ENCODE data around the gene OR10C1. TPM values are rescaled to one million over a fixed set of nuclear protein-coding genes. Genes with fewer than 3 reads are reported as not detected.

OR10C1 gene
- total RNA-seq, 1 experiment from 2014 or later, result not detected

- Histone ChIP-seq H2BK20ac (ENCODE audit: low read depth, low read length, poor library complexity, severe bottlenecking) (no peak overlapping the region), H3K23me2 (ENCODE audit: insufficient read length, low read depth, low read length, poor library complexity, severe bottlenecking) (no peaks in the 10 kb centered on the region), H2BK12ac (ENCODE audit: insufficient read length, low read depth, low read length) (no peak overlapping the region), H3K56ac (ENCODE audit: insufficient read length, low read depth, low read length) (no peak overlapping the region), H3K79me2 (ENCODE audit: insufficient read depth, low read length) (no peaks in the 10 kb centered on the region), H3K27me3 (ENCODE audit: insufficient read depth, low read length) (no peaks in the 10 kb centered on the region), H2AK5ac (ENCODE audit: insufficient read length, low read length) (no peak overlapping the region), H3K79me1 (ENCODE audit: insufficient read depth, low read depth, low read length, poor library complexity, severe bottlenecking) (no peaks in the 10 kb centered on the region), H3K4ac (ENCODE audit: low read depth, low read length) (no peak overlapping the region), H3K27ac (ENCODE audit: insufficient read length, low read depth, low read length) (no peak overlapping the region), H2BK5ac (ENCODE audit: insufficient read length, low read length) (no peak overlapping the region), H3T11ph (ENCODE audit: low read length) (no peak overlapping the region), H2AFZ (ENCODE audit: low read length) (no peak overlapping the region), H2BK120ac (ENCODE audit: low read depth, low read length, poor library complexity, severe bottlenecking) (no peak overlapping the region), H4K5ac (ENCODE audit: insufficient read length, low read depth, low read length) (no peak overlapping the region), H3K9ac (ENCODE audit: extremely low read depth, insufficient read length, low read length) (no peak overlapping the region), H3K4me1 (ENCODE audit: insufficient read depth, low read length) (no peaks in the 10 kb centered on the region), H3K4me2 (ENCODE audit: insufficient read depth, insufficient read length, low read length) (no peak overlapping the region), H3K9me3 (ENCODE audit: control insufficient read depth, low read depth, low read length) (no peaks in the 10 kb centered on the region), H3K23ac (ENCODE audit: insufficient read length, low read depth, low read length) (no peak overlapping the region), H4K91ac (ENCODE audit: insufficient read length, low read depth, low read length) (no peak overlapping the region), H3K18ac (ENCODE audit: insufficient read length, low read depth, low read length) (no peak overlapping the region), H4K8ac (replicated peaks; ENCODE audit: insufficient read length, low read depth, low read length) (no peak overlapping the region), H2BK15ac (ENCODE audit: low read depth, low read length) (no peak overlapping the region), H3K14ac (ENCODE audit: insufficient read depth, low read length) (no peak overlapping the region), H4K20me1 (ENCODE audit: control insufficient read depth, insufficient read depth, insufficient read length) (no peaks in the 10 kb centered on the region)
- Mint-ChIP-seq H3K27me3 (ENCODE audit: low read depth) (peaks cover 3% of the 10 kb centered on the region; the same call in 1 of the 2 replicates), H3K4me3 (no peak overlapping the region), H3K9me3 (no peaks in the 10 kb centered on the region; a peak in 1 of 5 replicates), H3K4me1 (peaks cover 0 to 8% of the 10 kb centered on the region in 2 experiments; a peak in 3 of 4 replicates), H3K36me3 (ENCODE audit: insufficient read depth in 1 of 3, low read depth in 3 of 3) (no peaks in the 10 kb centered on the region), H3K27ac (no peak overlapping the region)
- WGBS (ENCODE audit: extremely low coverage, insufficient read length, low lambda C conversion rate), result no CpG with 5 or more reads among the region's 2 CpGs
- TF ChIP-seq CTCF (conservative IDR thresholded peaks at IDR 0.05), result no peak
- DNase-seq, result no peak
These were observed 51.4 kb downstream of the OR10C1 start for GRCh38 chr6:29490552-29490951.

Other genes with a start within 250 kb of the OR10C1 start
- not detected in 2 replicates for gene OR14J1, start 137.6 kb upstream of the OR10C1 start, total RNA-seq (2021)
- not detected in 2 replicates for gene OR5V1, start 70.4 kb upstream of the OR10C1 start, total RNA-seq (2021)
- gene OR12D3, start 64.0 kb upstream of the OR10C1 start, total RNA-seq (2021), result not detected in 2 replicates
- gene OR12D2, start 43.7 kb upstream of the OR10C1 start, total RNA-seq (2021), result not detected in 2 replicates
- not detected in 2 replicates for gene OR12D1, start 24.4 kb upstream of the OR10C1 start, total RNA-seq (2021)
- gene OR11A1, start 17.8 kb downstream of the OR10C1 start, total RNA-seq (2021), result not detected in 2 replicates
- not detected in 2 replicates for gene OR2H1, start 17.8 kb downstream of the OR10C1 start, total RNA-seq (2021)
- gene MAS1L, start 48.6 kb downstream of the OR10C1 start, total RNA-seq (2021), result not detected in 2 replicates
- not detected in 2 replicates for gene UBD, start 120.4 kb downstream of the OR10C1 start, total RNA-seq (2021)
- gene OR2H2, start 145.8 kb downstream of the OR10C1 start, total RNA-seq (2021), result not detected in 2 replicates
- 132 and 146 TPM in 2 replicates for gene GABBR1, start 193.9 kb downstream of the OR10C1 start, total RNA-seq (2021)
- gene MOG, start 217.8 kb downstream of the OR10C1 start, total RNA-seq (2021), result 0.55 and 0.83 TPM in 2 replicates
- 1.4 and 1.7 TPM in 2 replicates for gene ZFP57, start 241.8 kb downstream of the OR10C1 start, total RNA-seq (2021)